ENCODE data around the gene ITGA6. TPM values are rescaled to one million over a fixed set of nuclear protein-coding genes. Genes with fewer than 3 reads are reported as not detected.
A peak's percentile ranks its signal among the peaks of the same experiment; 100 is the strongest.

Gene ITGA6
- total RNA-seq, 2 donors from 2014 or later = 90.0 to 210 TPM

DNA sequence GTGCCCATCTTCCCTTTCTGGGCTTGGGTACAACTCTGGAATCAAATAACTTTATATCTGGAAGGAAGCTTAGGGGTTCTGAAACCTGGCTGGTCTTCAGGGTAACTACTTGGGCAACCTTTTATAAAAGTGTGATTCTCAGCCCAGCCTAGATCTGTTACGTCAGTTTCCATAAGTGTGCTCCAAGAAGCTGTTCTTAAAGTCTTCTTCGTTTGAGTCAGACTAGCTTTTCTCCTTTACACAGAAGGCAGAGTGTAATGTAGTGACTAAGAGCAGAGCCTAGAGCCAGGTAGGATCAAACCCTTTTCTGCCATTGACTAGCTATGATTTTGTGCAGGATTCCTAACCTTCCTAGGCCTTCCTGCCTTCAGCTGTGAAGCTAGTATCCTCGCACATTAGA is 5.8 kb downstream of the ITGA6 start:
- H3K27me3 ChIP-seq = no peaks in the 10 kb centered on the region
- peaks cover 86% of the 10 kb centered on the region for H3K4me1 ChIP-seq
- peak overlapping the region in 3 of 4 donors; percentile 10 to 35 (median 15) for H3K27ac ChIP-seq

DNA sequence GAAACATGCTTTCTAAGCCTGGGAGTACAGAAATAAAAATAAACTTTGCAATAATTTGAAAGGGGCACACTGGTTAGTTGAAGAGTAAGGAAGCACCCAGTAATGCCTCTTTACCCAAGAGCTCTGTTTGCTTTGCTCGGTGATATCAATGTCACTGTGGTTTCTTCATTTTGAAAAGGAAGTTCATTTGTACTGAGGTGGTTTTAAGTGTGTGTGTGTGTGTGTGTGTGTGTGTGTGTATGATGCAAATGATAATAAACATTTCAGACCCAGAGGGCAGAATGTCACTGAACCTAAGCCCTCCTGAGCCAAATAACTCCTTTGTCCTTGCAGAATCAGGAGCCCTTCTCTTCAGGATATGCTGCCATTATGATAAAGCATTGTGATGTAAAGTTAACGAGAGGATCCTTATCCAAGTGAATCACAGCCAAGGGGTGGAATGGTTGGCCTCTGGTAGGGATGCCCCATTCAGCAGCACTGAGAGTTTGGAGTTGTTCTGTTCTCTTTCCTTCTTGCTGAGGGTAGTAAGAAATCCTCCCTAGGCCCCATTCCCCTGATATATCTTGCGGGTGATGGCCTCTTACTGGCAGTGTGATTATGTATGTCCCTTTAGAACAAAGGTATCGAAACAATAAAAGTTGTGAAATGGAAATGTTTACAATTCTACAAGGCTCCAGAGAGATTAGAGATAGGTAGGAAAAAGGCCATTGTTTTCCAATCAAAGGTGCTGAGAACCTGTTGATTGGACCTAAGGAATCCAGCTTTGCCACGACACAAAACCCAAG is 7.6 kb downstream of the ITGA6 start:
- WGBS, 2 donors = 32 to 43% methylated on average over 5 of the region's 5 CpGs
- TF ChIP-seq, protein P1, sequence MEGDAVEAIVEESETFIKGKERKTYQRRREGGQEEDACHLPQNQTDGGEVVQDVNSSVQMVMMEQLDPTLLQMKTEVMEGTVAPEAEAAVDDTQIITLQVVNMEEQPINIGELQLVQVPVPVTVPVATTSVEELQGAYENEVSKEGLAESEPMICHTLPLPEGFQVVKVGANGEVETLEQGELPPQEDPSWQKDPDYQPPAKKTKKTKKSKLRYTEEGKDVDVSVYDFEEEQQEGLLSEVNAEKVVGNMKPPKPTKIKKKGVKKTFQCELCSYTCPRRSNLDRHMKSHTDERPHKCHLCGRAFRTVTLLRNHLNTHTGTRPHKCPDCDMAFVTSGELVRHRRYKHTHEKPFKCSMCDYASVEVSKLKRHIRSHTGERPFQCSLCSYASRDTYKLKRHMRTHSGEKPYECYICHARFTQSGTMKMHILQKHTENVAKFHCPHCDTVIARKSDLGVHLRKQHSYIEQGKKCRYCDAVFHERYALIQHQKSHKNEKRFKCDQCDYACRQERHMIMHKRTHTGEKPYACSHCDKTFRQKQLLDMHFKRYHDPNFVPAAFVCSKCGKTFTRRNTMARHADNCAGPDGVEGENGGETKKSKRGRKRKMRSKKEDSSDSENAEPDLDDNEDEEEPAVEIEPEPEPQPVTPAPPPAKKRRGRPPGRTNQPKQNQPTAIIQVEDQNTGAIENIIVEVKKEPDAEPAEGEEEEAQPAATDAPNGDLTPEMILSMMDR (IDR thresholded peaks at IDR 0.05) = no peak
- no peak for TF ChIP-seq POLR2A (IDR thresholded peaks at IDR 0.05)
- no peaks in the 10 kb centered on the region for H3K9me3 ChIP-seq
- intact Hi-C loops (cut with DNase I) = no loop called here
- no peak for DNase-seq
- peaks cover 97% of the 10 kb centered on the region for H3K4me1 ChIP-seq
- no peak overlapping the region for H3K4me3 ChIP-seq
- peak overlapping the region in 2 of 4 donors; percentile 10 to 30 for H3K27ac ChIP-seq
- no peaks in the 10 kb centered on the region for H3K36me3 ChIP-seq (replicated peaks in 1 of 2; ENCODE audit: insufficient read depth in 1 of 2, low read depth in 2 of 2)
- H3K27me3 ChIP-seq = no peaks in the 10 kb centered on the region
- no peak for ATAC-seq

More for the DNA sequence above, 5.8 kb downstream of the ITGA6 start:
- Histone ChIP-seq H3K4me3 (no peak overlapping the region), H3K9me3 (no peaks in the 10 kb centered on the region), H3K36me3 (replicated peaks in 1 of 2; ENCODE audit: insufficient read depth in 1 of 2, low read depth in 2 of 2) (no peaks in the 10 kb centered on the region)
- ATAC-seq (no peak), DNase-seq (no peak)
- intact Hi-C loops (cut with DNase I) = no loop called here
- WGBS, 2 donors = 66 to 69% methylated on average over 3 of the region's 3 CpGs
- no peak for TF ChIP-seq POLR2A (IDR thresholded peaks at IDR 0.05)
- TF ChIP-seq, protein P1 (IDR thresholded peaks at IDR 0.05) = no peak

DNA sequence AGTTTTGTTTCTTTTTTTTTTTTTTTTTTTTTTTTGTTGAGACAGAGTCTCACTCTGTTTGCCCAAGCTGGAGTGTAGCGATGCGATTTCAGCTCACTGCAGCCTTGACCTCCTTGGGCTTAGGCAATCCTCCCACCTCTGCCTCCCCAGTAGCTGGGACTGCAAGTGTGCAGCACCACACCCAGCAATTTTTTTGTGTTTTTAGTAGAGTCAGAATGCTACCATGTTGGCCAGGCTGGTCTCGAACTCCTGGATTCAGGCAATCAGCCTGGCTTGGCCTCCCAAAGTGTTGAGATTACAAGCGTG is 8.2 kb downstream of the ITGA6 start:
- ATAC-seq (no peak), DNase-seq (no peak)
- Histone ChIP-seq H3K36me3 (replicated peaks in 1 of 2; ENCODE audit: insufficient read depth in 1 of 2, low read depth in 2 of 2) (no peaks in the 10 kb centered on the region), H3K9me3 (no peaks in the 10 kb centered on the region), H3K27me3 (no peaks in the 10 kb centered on the region), H3K4me1 (peaks cover 95% of the 10 kb centered on the region), H3K4me3 (no peak overlapping the region), H3K27ac (peak overlapping the region in 1 of 4 donors; percentile 10)
- intact Hi-C loops (cut with DNase I) = no loop called here
- TF ChIP-seq, protein P1 (IDR thresholded peaks at IDR 0.05) = no peak
- TF ChIP-seq POLR2A (IDR thresholded peaks at IDR 0.05) = no peak
- WGBS, 2 donors = 66 to 71% methylated on average over 4 of the region's 4 CpGs

DNA sequence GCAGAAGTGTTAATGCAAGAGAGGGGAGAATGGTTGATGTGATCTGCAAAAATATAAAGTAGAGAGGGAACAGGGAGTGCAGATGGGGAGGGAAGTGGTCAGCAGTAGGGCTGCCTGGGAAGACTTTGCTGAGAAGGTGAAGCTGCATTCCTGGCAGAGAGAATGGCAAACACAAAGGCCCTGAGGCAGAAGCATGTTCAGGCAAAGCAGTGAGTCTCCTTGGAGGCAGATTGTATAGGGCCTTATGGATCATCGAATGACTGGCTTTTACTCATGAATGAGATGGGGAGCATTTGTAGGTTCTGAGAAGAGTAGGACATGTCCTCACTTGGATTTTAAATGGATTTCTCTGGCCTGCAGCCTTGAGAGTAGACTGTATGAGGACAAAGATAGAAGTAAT is 9.5 kb downstream of the ITGA6 start:
- DNase-seq = no peak
- Histone ChIP-seq H3K4me3 (no peak overlapping the region), H3K27ac (no peak overlapping the region), H3K36me3 (replicated peaks in 1 of 2; ENCODE audit: insufficient read depth in 1 of 2, low read depth in 2 of 2) (no peaks in the 10 kb centered on the region), H3K4me1 (peaks cover 95% of the 10 kb centered on the region), H3K27me3 (no peaks in the 10 kb centered on the region), H3K9me3 (no peaks in the 10 kb centered on the region)
- intact Hi-C loops (cut with DNase I) = no loop called here
- TF ChIP-seq POLR2A (IDR thresholded peaks at IDR 0.05) = no peak
- TF ChIP-seq, protein P1 (IDR thresholded peaks at IDR 0.05) = no peak
- WGBS, 2 donors = 73 to 79% methylated on average over 1 of the region's 1 CpG
- ATAC-seq = no peak

All from body of pancreas (tissue), 4 donors.